GM12873 (cell line): ENCODE measurements around the gene C3.

Source experiments
- CTCF ChIP-seq: IDR thresholded peaks from 2 replicates; pipeline ENCODE4 v1.5.1; 2012; ENCODE audit warnings: low read depth, mild to moderate bottlenecking, moderate library complexity, low read length, control low read depth; ENCODE audit not compliant: insufficient read depth; ENCODE audit errors: missing control alignments

C3 gene

GRCh38 chr19:6732803-6733337 is 12.4 kb upstream of the C3 start:
- no peak for TF ChIP-seq CTCF

- TF ChIP-seq CTCF, result no peak
Observed at GRCh38 chr19:6731822-6732221, 11.4 kb upstream of the C3 start.

GRCh38 chr19:6730941-6731670 is 10.7 kb upstream of the C3 start:
- TF ChIP-seq CTCF, result no peak

GRCh38 chr19:6730153-6730804 is 9.8 kb upstream of the C3 start:
- TF ChIP-seq CTCF, result no peak

- no peak for TF ChIP-seq CTCF
Observed at GRCh38 chr19:6729573-6730152, 9.2 kb upstream of the C3 start.

GRCh38 chr19:6728346-6728745 is 7.9 kb upstream of the C3 start:
- no peak for TF ChIP-seq CTCF

GRCh38 chr19:6725513-6726231 is 5.2 kb upstream of the C3 start:
- no peak for TF ChIP-seq CTCF
